ENCODE data around the gene XPO5.

DNA sequence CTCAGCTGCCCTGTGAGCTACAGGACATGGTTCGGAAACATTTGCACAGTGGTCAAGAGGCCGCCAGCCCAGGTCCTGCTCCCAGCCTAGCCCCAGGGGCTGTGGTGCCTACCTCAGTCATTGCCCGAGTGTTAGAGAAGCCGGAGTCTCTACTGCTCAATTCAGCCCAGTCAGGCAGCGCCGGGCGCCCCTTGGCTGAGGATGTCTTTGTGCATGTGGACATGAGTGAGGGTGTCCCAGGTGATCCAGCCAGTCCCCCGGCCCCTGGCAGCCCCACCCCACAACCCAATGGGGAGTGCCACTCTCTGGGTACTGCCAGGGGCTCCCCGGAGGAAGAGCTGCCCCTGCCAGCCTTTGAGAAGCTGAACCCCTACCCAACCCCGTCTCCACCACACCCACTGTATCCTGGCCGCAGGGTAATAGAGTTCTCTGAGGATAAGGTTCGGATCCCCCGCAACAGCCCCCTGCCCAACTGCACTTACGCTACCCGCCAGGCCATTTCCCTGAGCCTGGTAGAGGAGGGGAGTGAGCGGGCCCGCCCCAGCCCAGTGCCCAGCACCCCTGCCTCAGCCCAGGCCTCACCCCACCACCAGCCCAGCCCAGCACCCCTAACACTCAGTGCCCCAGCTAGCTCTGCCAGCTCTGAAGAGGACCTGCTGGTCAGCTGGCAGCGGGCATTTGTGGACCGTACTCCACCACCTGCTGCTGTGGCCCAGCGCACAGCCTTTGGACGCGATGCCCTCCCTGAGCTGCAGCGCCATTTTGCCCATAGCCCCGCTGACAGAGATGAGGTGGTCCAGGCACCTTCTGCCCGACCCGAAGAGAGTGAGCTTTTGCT lies 70.9 kb downstream of the XPO5 start:
- TF ChIP-seq YY1 (IDR thresholded peaks at IDR 0.05; ENCODE audit: borderline replicate concordance in 1 of 3, control insufficient read depth in 1 of 3, extremely low read depth in 1 of 3, insufficient read depth in 3 of 3, insufficient read length in 1 of 3, insufficient replicate concordance in 2 of 3, low read depth in 1 of 3, low read length in 2 of 3) = no peak
- no peak for TF ChIP-seq MAZ (CRISPR knock-in tag; conservative IDR thresholded peaks at IDR 0.05 in 1 of 2, IDR thresholded peaks at IDR 0.05 in 1 of 2)
- TF ChIP-seq FOXM1 (IDR thresholded peaks at IDR 0.05; ENCODE audit: low read depth) = no peak
- no peak for TF ChIP-seq FOXM1 (CRISPR knock-in tag; IDR thresholded peaks at IDR 0.05; ENCODE audit: low read depth)
- TF ChIP-seq EZH2 (IDR thresholded peaks at IDR 0.05; ENCODE audit: borderline replicate concordance, low read depth, low read length) = no peak
- TF ChIP-seq NFRKB (IDR thresholded peaks at IDR 0.05; ENCODE audit: low read depth) = no peak
- TF ChIP-seq, protein P1, sequence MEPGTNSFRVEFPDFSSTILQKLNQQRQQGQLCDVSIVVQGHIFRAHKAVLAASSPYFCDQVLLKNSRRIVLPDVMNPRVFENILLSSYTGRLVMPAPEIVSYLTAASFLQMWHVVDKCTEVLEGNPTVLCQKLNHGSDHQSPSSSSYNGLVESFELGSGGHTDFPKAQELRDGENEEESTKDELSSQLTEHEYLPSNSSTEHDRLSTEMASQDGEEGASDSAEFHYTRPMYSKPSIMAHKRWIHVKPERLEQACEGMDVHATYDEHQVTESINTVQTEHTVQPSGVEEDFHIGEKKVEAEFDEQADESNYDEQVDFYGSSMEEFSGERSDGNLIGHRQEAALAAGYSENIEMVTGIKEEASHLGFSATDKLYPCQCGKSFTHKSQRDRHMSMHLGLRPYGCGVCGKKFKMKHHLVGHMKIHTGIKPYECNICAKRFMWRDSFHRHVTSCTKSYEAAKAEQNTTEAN (CRISPR knock-in tag; IDR thresholded peaks at IDR 0.05) = no peak
